Duodenal mucosa (tissue), 2 donors: ENCODE measurements around the gene SEMA6D.
A peak's percentile ranks its signal among the peaks of the same experiment; 100 is the strongest.

ENCODE experiments used
- H3K27ac ChIP-seq: one replicate; pipeline ENCODE4 v1.7.0; 2013; ENCODE audit warnings: low read depth, low read length
- H3K27me3 ChIP-seq, 2 donors: one replicate each; pipeline ENCODE4 v1.7.0; 2013; ENCODE audit warnings: low read length in 2 of 2, control low read depth in 1 of 2; ENCODE audit not compliant: insufficient read depth in 2 of 2, control insufficient read depth in 1 of 2
- H3K36me3 ChIP-seq, 2 donors: one replicate each; pipeline ENCODE4 v1.7.0; 2013; ENCODE audit warnings: low read length in 2 of 2, control low read depth in 1 of 2; ENCODE audit not compliant: insufficient read depth in 2 of 2, control insufficient read depth in 1 of 2
- H3K4me1 ChIP-seq, 2 donors: one replicate each; pipeline ENCODE4 v1.7.0; 2013; ENCODE audit warnings: low read length in 2 of 2, control low read depth in 1 of 2; ENCODE audit not compliant: insufficient read depth in 2 of 2, control insufficient read depth in 1 of 2
- H3K4me3 ChIP-seq, 2 donors: one replicate each; pipeline ENCODE4 v1.7.0; 2013; ENCODE audit warnings: low read length in 2 of 2, low read depth in 1 of 2
- H3K9ac ChIP-seq, 2 donors: one replicate each; pipeline ENCODE4 v1.7.0; 2013; ENCODE audit warnings: low read length in 2 of 2, low read depth in 1 of 2
- H3K9me3 ChIP-seq, 2 donors: one replicate each; pipeline ENCODE4 v1.7.0; 2013; ENCODE audit warnings: low read length in 2 of 2, control low read depth in 1 of 2; ENCODE audit not compliant: control insufficient read depth in 1 of 2

The SEMA6D gene

GRCh38 chr15:47688573-47689086 is 28.7 kb upstream of the SEMA6D start:
- Histone ChIP-seq H3K36me3 (no peaks in the 10 kb centered on the region), H3K4me1 (no peaks in the 10 kb centered on the region), H3K27me3 (no peaks in the 10 kb centered on the region), H3K27ac (no peak overlapping the region), H3K9ac (no peak overlapping the region), H3K4me3 (no peak overlapping the region), H3K9me3 (no peaks in the 10 kb centered on the region)

GRCh38 chr15:47689660-47690059 is 27.6 kb upstream of the SEMA6D start:
- Histone ChIP-seq H3K9ac (no peak overlapping the region), H3K27ac (no peak overlapping the region), H3K4me3 (no peak overlapping the region), H3K36me3 (no peaks in the 10 kb centered on the region), H3K4me1 (no peaks in the 10 kb centered on the region), H3K9me3 (no peaks in the 10 kb centered on the region), H3K27me3 (no peaks in the 10 kb centered on the region)

GRCh38 chr15:47691882-47692281 is 25.4 kb upstream of the SEMA6D start:
- Histone ChIP-seq H3K36me3 (no peaks in the 10 kb centered on the region), H3K27ac (no peak overlapping the region), H3K9ac (no peak overlapping the region), H3K4me3 (no peak overlapping the region), H3K27me3 (no peaks in the 10 kb centered on the region), H3K9me3 (no peaks in the 10 kb centered on the region), H3K4me1 (no peaks in the 10 kb centered on the region)

- no peak overlapping the region for H3K4me3 ChIP-seq
- H3K36me3 ChIP-seq, result no peaks in the 10 kb centered on the region
- no peak overlapping the region for H3K9ac ChIP-seq
- no peaks in the 10 kb centered on the region for H3K9me3 ChIP-seq
- H3K27me3 ChIP-seq, result no peaks in the 10 kb centered on the region
- no peak overlapping the region for H3K27ac ChIP-seq
- no peaks in the 10 kb centered on the region for H3K4me1 ChIP-seq
Observed at GRCh38 chr15:47696351-47696750, 21.0 kb upstream of the SEMA6D start.

GRCh38 chr15:47705281-47705997 is 11.9 kb upstream of the SEMA6D start:
- Histone ChIP-seq H3K27me3 (no peaks in the 10 kb centered on the region), H3K4me1 (peaks cover 23 to 50% of the 10 kb centered on the region in 2 donors), H3K36me3 (no peaks in the 10 kb centered on the region), H3K9me3 (no peaks in the 10 kb centered on the region), H3K27ac (peak overlapping the region; percentile 13), H3K4me3 (peak overlapping the region in 1 of 2 donors; percentile 38), H3K9ac (no peak overlapping the region)

- Histone ChIP-seq H3K9me3 (no peaks in the 10 kb centered on the region), H3K4me1 (peaks cover 27 to 50% of the 10 kb centered on the region in 2 donors), H3K27me3 (no peaks in the 10 kb centered on the region), H3K36me3 (no peaks in the 10 kb centered on the region), H3K4me3 (no peak overlapping the region), H3K9ac (no peak overlapping the region), H3K27ac (no peak overlapping the region)
Observed at GRCh38 chr15:47707391-47707790, 9.9 kb upstream of the SEMA6D start.

GRCh38 chr15:47708161-47708980 is 8.9 kb upstream of the SEMA6D start:
- Histone ChIP-seq H3K36me3 (no peaks in the 10 kb centered on the region), H3K9me3 (no peaks in the 10 kb centered on the region), H3K4me3 (no peak overlapping the region), H3K27ac (no peak overlapping the region), H3K27me3 (no peaks in the 10 kb centered on the region), H3K4me1 (peaks cover 35 to 57% of the 10 kb centered on the region in 2 donors), H3K9ac (no peak overlapping the region)

- H3K4me3 ChIP-seq, result no peak overlapping the region
- no peaks in the 10 kb centered on the region for H3K27me3 ChIP-seq
- no peak overlapping the region for H3K9ac ChIP-seq
- peaks cover 47 to 50% of the 10 kb centered on the region in 2 donors for H3K4me1 ChIP-seq
- H3K36me3 ChIP-seq, result no peaks in the 10 kb centered on the region
- no peak overlapping the region for H3K27ac ChIP-seq
- H3K9me3 ChIP-seq, result no peaks in the 10 kb centered on the region
Observed at GRCh38 chr15:47711655-47712054, 5.7 kb upstream of the SEMA6D start.

- Histone ChIP-seq H3K9ac (no peak overlapping the region), H3K36me3 (no peaks in the 10 kb centered on the region), H3K9me3 (no peaks in the 10 kb centered on the region), H3K4me1 (peaks cover 20 to 28% of the 10 kb centered on the region in 2 donors), H3K4me3 (peak overlapping the region in 1 of 2 donors; percentile 84), H3K27me3 (no peaks in the 10 kb centered on the region), H3K27ac (no peak overlapping the region)
Observed at GRCh38 chr15:47715402-47715801, 1.9 kb upstream of the SEMA6D start.

- Histone ChIP-seq H3K9me3 (no peaks in the 10 kb centered on the region), H3K4me3 (peak overlapping the region; percentile 28 to 84), H3K27ac (no peak overlapping the region), H3K9ac (no peak overlapping the region), H3K36me3 (no peaks in the 10 kb centered on the region), H3K4me1 (peaks cover 20 to 30% of the 10 kb centered on the region in 2 donors), H3K27me3 (no peaks in the 10 kb centered on the region)
Observed at GRCh38 chr15:47715856-47716445, 1.4 kb upstream of the SEMA6D start.
